Loucy (cell line): ENCODE results near the gene TPRG1L.

Experiments
- CTCF ChIP-seq: fragments of 200-600 bp; sonication (generic); conservative IDR thresholded peaks from 2 replicates; pipeline ENCODE4 v1.5.1; 2014; ENCODE audit warnings: mild to moderate bottlenecking, antibody characterized with exemption, low read length
- EZH2phosphoT487 ChIP-seq: fragments of 200-600 bp; IDR thresholded peaks from 2 replicates; pipeline ENCODE4 v1.6.1; 2018; ENCODE audit warnings: antibody characterized with exemption, mild to moderate bottlenecking, moderate library complexity, borderline replicate concordance

- TF ChIP-seq CTCF (no peak), EZH2phosphoT487 (no peak)
These were observed 47.6 kb downstream of the TPRG1L start for GRCh38 chr1:3672231-3672970.
